Activated naive CD4-positive, alpha-beta T cell (primary cell): ENCODE measurements around the gene GRID2.
"Not testable (repeated sequence)": the region's sequence is repeated elsewhere in the genome, so short reads cannot be mapped to it uniquely, and the experiment has no call there.

ENCODE experiments used
- DNase-seq, 4 experiments: peaks; one replicate each; lab custom pipeline; 2025; lab: John Stamatoyannopoulos, UW

Gene GRID2

GRCh38 chr4:92438722-92439121 lies 135.0 kb downstream of the GRID2 start:
- DNase-seq: not testable (repeated sequence)

GRCh38 chr4:92442131-92442530 lies 138.4 kb downstream of the GRID2 start:
- not testable (repeated sequence) for DNase-seq

- DNase-seq: not testable (repeated sequence)
Observed at GRCh38 chr4:92444143-92444843, 140.5 kb downstream of the GRID2 start.

- DNase-seq: no peak
Observed at GRCh38 chr4:92445127-92445526, 141.4 kb downstream of the GRID2 start.

- no peak for DNase-seq
Observed at GRCh38 chr4:92447255-92447905, 143.6 kb downstream of the GRID2 start.

- not testable (repeated sequence) for DNase-seq
Observed at GRCh38 chr4:92448176-92448575, 144.4 kb downstream of the GRID2 start.

- DNase-seq: no peak
Observed at GRCh38 chr4:92450694-92451093, 146.9 kb downstream of the GRID2 start.

- no peak for DNase-seq
Observed at GRCh38 chr4:92451782-92452181, 148.0 kb downstream of the GRID2 start.

GRCh38 chr4:92452383-92452782 lies 148.6 kb downstream of the GRID2 start:
- DNase-seq: not testable (repeated sequence)

- no peak for DNase-seq
Observed at GRCh38 chr4:92455329-92455839, 151.6 kb downstream of the GRID2 start.

- DNase-seq: no peak
Observed at GRCh38 chr4:92455951-92456350, 152.2 kb downstream of the GRID2 start.

- no peak for DNase-seq
Observed at GRCh38 chr4:92461732-92462131, 158.0 kb downstream of the GRID2 start.

GRCh38 chr4:92477298-92477697 lies 173.5 kb downstream of the GRID2 start:
- DNase-seq: no peak

GRCh38 chr4:92483341-92483740 lies 179.6 kb downstream of the GRID2 start:
- DNase-seq: no peak

GRCh38 chr4:92488496-92488895 lies 184.7 kb downstream of the GRID2 start:
- DNase-seq: no peak

- DNase-seq: no peak
Observed at GRCh38 chr4:92497141-92497540, 193.4 kb downstream of the GRID2 start.

- no peak for DNase-seq
Observed at GRCh38 chr4:92501456-92501855, 197.7 kb downstream of the GRID2 start.

- no peak for DNase-seq
Observed at GRCh38 chr4:92506933-92507332, 203.2 kb downstream of the GRID2 start.

GRCh38 chr4:92514627-92515026 lies 210.9 kb downstream of the GRID2 start:
- no peak for DNase-seq

GRCh38 chr4:92516450-92516849 lies 212.7 kb downstream of the GRID2 start:
- no peak for DNase-seq

GRCh38 chr4:92519727-92520126 lies 216.0 kb downstream of the GRID2 start:
- DNase-seq: no peak

- DNase-seq: no peak
Observed at GRCh38 chr4:92520563-92520962, 216.8 kb downstream of the GRID2 start.

- DNase-seq: no peak
Observed at GRCh38 chr4:92521941-92522340, 218.2 kb downstream of the GRID2 start.
